ENCODE measurements around the gene CD19.

DNA sequence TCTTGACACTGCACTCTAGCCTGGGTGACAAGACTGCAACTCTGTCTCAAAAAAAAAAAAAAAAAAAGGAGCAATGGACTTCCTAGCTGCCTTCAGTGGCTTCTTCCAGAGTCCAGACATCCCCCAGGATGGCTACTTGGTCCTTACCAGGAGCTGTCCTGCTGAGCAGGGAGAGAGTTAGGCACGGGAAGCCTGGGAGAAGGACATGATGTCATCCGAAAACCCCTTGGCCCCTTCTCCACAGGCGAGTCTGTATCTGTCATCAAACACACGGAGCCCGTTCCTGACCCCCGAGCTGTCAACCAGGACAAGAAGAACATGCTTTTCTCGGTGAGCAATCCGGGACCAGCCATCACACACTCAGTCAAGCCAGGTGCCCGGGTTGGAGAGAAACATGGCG, 44.8 kb upstream of the CD19 start:
- TF ChIP-seq, protein P1, sequence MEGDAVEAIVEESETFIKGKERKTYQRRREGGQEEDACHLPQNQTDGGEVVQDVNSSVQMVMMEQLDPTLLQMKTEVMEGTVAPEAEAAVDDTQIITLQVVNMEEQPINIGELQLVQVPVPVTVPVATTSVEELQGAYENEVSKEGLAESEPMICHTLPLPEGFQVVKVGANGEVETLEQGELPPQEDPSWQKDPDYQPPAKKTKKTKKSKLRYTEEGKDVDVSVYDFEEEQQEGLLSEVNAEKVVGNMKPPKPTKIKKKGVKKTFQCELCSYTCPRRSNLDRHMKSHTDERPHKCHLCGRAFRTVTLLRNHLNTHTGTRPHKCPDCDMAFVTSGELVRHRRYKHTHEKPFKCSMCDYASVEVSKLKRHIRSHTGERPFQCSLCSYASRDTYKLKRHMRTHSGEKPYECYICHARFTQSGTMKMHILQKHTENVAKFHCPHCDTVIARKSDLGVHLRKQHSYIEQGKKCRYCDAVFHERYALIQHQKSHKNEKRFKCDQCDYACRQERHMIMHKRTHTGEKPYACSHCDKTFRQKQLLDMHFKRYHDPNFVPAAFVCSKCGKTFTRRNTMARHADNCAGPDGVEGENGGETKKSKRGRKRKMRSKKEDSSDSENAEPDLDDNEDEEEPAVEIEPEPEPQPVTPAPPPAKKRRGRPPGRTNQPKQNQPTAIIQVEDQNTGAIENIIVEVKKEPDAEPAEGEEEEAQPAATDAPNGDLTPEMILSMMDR (IDR thresholded peaks at IDR 0.05) = no peak
- TF ChIP-seq POLR2A (IDR thresholded peaks at IDR 0.05) = no peak
- no peak for TF ChIP-seq EP300 (IDR thresholded peaks at IDR 0.05)
